ENCODE results near the gene TOX2.

TOX2 gene

DNA sequence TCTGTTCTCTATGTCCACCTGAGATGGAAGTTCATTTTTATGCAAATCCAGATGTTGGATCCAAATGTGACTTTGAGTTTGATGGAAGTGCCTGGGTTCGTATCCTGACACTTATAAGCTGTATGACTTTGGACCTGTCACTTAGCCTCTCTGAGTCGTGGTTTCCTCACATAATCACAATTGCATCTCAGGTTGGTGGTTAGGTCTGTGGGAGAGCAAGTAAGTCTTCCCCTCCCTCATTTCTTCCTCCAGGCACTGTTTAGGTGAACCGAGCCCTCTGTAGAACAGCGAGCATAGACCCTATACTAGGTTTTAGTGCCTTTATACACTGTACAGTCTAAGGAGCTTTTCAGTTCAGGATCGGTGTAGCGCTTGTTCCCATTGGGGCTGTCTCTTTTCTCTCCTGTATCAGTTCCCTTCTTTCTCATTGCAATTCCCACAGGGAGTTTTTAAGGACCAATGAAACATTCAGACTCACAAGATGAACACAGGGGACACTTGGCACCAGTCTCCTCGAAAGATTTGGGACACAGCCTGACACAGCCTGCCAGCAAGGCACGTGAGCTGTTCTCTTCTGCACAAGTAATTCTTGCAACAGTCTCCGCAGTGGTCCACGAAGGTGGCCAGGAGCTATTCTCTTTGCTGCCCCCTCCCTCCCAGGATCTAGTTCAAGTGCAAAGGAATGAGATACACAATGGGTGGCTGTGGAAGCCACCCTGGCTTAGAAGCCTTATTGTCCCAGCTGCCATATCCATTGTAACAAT lies 11.8 kb downstream of the TOX2 start:
- no peaks in the 10 kb centered on the region for H3K79me2 ChIP-seq (ENCODE audit: control insufficient read depth, low read length)
- no peaks in the 10 kb centered on the region for H4K20me1 ChIP-seq (ENCODE audit: control insufficient read depth, insufficient read depth, low read depth, low read length)
- no peak overlapping the region for H3K4me2 ChIP-seq (ENCODE audit: low read length)
- H3K9me3 ChIP-seq (ENCODE audit: control insufficient read depth, insufficient read depth, low read length) = no peaks in the 10 kb centered on the region
- no peaks in the 10 kb centered on the region for H3K36me3 ChIP-seq (ENCODE audit: control insufficient read depth, low read length)
- H3K27ac ChIP-seq (ENCODE audit: low read depth, low read length) = no peak overlapping the region
- H3K4me1 ChIP-seq (ENCODE audit: control insufficient read depth, low read length) = no peaks in the 10 kb centered on the region
- H3F3A ChIP-seq (ENCODE audit: control insufficient read depth, insufficient read depth) = no peaks in the 10 kb centered on the region
- peaks cover 29% of the 10 kb centered on the region for H3K27me3 ChIP-seq (ENCODE audit: control insufficient read depth, low read length)
- H3K4me3 ChIP-seq (ENCODE audit: low read length) = no peak overlapping the region
- H3K9me2 ChIP-seq (replicated peaks; ENCODE audit: control insufficient read depth, low read length) = no peaks in the 10 kb centered on the region
- no peak for TF ChIP-seq EZH2phosphoT487 (IDR thresholded peaks at IDR 0.05; ENCODE audit: borderline replicate concordance, low read length)
- TF ChIP-seq, protein P1, sequence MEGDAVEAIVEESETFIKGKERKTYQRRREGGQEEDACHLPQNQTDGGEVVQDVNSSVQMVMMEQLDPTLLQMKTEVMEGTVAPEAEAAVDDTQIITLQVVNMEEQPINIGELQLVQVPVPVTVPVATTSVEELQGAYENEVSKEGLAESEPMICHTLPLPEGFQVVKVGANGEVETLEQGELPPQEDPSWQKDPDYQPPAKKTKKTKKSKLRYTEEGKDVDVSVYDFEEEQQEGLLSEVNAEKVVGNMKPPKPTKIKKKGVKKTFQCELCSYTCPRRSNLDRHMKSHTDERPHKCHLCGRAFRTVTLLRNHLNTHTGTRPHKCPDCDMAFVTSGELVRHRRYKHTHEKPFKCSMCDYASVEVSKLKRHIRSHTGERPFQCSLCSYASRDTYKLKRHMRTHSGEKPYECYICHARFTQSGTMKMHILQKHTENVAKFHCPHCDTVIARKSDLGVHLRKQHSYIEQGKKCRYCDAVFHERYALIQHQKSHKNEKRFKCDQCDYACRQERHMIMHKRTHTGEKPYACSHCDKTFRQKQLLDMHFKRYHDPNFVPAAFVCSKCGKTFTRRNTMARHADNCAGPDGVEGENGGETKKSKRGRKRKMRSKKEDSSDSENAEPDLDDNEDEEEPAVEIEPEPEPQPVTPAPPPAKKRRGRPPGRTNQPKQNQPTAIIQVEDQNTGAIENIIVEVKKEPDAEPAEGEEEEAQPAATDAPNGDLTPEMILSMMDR (IDR thresholded peaks at IDR 0.05; ENCODE audit: low read depth, low read length, poor library complexity, severe bottlenecking) = no peak

GRCh38 chr20:43931976-43932375 lies 17.3 kb downstream of the TOX2 start:
- no peaks in the 10 kb centered on the region for H3K36me3 ChIP-seq (ENCODE audit: control insufficient read depth, low read length)
- H3K27ac ChIP-seq (ENCODE audit: low read depth, low read length) = no peak overlapping the region
- no peaks in the 10 kb centered on the region for H3K79me2 ChIP-seq (ENCODE audit: control insufficient read depth, low read length)
- H3K4me2 ChIP-seq (ENCODE audit: low read length) = no peak overlapping the region
- TF ChIP-seq EZH2phosphoT487 (IDR thresholded peaks at IDR 0.05; ENCODE audit: borderline replicate concordance, low read length) = no peak
- TF ChIP-seq, protein P1 (IDR thresholded peaks at IDR 0.05; ENCODE audit: low read depth, low read length, poor library complexity, severe bottlenecking) = no peak
- H3K9me3 ChIP-seq (ENCODE audit: control insufficient read depth, insufficient read depth, low read length) = no peaks in the 10 kb centered on the region
- no peak overlapping the region for H3K4me3 ChIP-seq (ENCODE audit: low read length)
- H3F3A ChIP-seq (ENCODE audit: control insufficient read depth, insufficient read depth) = no peaks in the 10 kb centered on the region
- H3K9me2 ChIP-seq (replicated peaks; ENCODE audit: control insufficient read depth, low read length) = no peaks in the 10 kb centered on the region
- no peaks in the 10 kb centered on the region for H3K27me3 ChIP-seq (ENCODE audit: control insufficient read depth, low read length)
- H4K20me1 ChIP-seq (ENCODE audit: control insufficient read depth, insufficient read depth, low read depth, low read length) = no peaks in the 10 kb centered on the region
- no peaks in the 10 kb centered on the region for H3K4me1 ChIP-seq (ENCODE audit: control insufficient read depth, low read length)

DNA sequence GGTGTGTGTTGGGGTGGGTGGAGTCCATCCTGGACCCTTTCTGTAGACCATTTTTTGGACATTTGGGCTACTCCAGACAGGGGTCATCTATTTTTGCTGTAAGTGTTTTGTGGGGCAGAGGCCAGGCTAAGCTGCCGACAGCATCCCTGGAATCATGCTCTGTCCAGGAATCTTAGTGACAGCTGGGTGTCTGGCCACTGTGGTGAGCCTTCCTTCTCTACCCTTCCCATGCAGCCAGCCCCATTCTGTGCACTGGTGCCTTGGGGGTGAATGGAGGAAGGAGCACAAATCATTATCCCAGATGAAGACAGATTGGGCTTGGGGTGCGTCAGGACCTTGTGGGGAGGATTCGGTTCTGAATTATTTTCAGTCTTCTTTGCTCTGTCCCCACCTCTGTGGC lies 20.2 kb downstream of the TOX2 start:
- Histone ChIP-seq H3K9me3 (ENCODE audit: control insufficient read depth, insufficient read depth, low read length) (no peaks in the 10 kb centered on the region), H3K4me3 (ENCODE audit: low read length) (no peak overlapping the region), H3K4me2 (ENCODE audit: low read length) (no peak overlapping the region), H4K20me1 (ENCODE audit: control insufficient read depth, insufficient read depth, low read depth, low read length) (no peaks in the 10 kb centered on the region), H3K27me3 (ENCODE audit: control insufficient read depth, low read length) (no peaks in the 10 kb centered on the region), H3K27ac (ENCODE audit: low read depth, low read length) (no peak overlapping the region), H3K36me3 (ENCODE audit: control insufficient read depth, low read length) (no peaks in the 10 kb centered on the region), H3K9me2 (replicated peaks; ENCODE audit: control insufficient read depth, low read length) (no peaks in the 10 kb centered on the region), H3K79me2 (ENCODE audit: control insufficient read depth, low read length) (no peaks in the 10 kb centered on the region), H3K4me1 (ENCODE audit: control insufficient read depth, low read length) (no peaks in the 10 kb centered on the region), H3F3A (ENCODE audit: control insufficient read depth, insufficient read depth) (no peaks in the 10 kb centered on the region)
- TF ChIP-seq, protein P1 (IDR thresholded peaks at IDR 0.05; ENCODE audit: low read depth, low read length, poor library complexity, severe bottlenecking) = no peak
- no peak for TF ChIP-seq EZH2phosphoT487 (IDR thresholded peaks at IDR 0.05; ENCODE audit: borderline replicate concordance, low read length)
